GM23338 (cell line): Measurements from ENCODE around the gene SENP6. TPM values are rescaled to one million over a fixed set of nuclear protein-coding genes. Genes with fewer than 3 reads are reported as not detected.

Experiments
- ATAC-seq: fragments of 200-7000 bp; cut with Tn5 transposase; 3 replicates; pipeline ENCODE4 v1.9.1; 2020
- DNase-seq: peaks from one replicate; pipeline ENCODE4 v3.0.0-alpha.2; 2015; ENCODE audit warnings: low spot score
- H2AFZ ChIP-seq: fragments of 200-600 bp; sonication (generic); 2 replicates; pipeline ENCODE4 v1.8.0; 2016; ENCODE audit warnings: antibody characterized with exemption, mild to moderate bottlenecking, moderate library complexity
- H3F3A ChIP-seq: fragments of 200-600 bp; sonication (generic); replicated peaks from 2 replicates; pipeline ENCODE4 v1.8.0; 2017; ENCODE audit warnings: antibody characterized with exemption, mixed run types, low read depth
- H3K27ac ChIP-seq: fragments of 200-600 bp; sonication (generic); 2 replicates; pipeline ENCODE4 v1.6.1; 2016; ENCODE audit warnings: low read depth
- H3K27me3 ChIP-seq: fragments of 200-600 bp; sonication (generic); 2 replicates; pipeline ENCODE4 v1.8.0; 2016; ENCODE audit warnings: mild to moderate bottlenecking, mixed run types, moderate library complexity; ENCODE audit not compliant: insufficient read depth
- H3K36me3 ChIP-seq: fragments of 200-600 bp; sonication (generic); 2 replicates; pipeline ENCODE4 v1.8.0; 2016; ENCODE audit warnings: mild to moderate bottlenecking; ENCODE audit not compliant: insufficient read depth
- H3K4me1 ChIP-seq: fragments of 200-600 bp; sonication (generic); 2 replicates; pipeline ENCODE4 v1.8.0; 2016; ENCODE audit warnings: mild to moderate bottlenecking, moderate library complexity; ENCODE audit not compliant: insufficient read depth
- H3K4me2 ChIP-seq: fragments of 200-600 bp; sonication (generic); 2 replicates; pipeline ENCODE4 v1.7.1; 2017; ENCODE audit warnings: mixed run types
- H3K4me3 ChIP-seq: fragments of 200-600 bp; sonication (generic); 2 replicates; pipeline ENCODE4 v1.6.1; 2016; ENCODE audit warnings: mixed run types
- H3K79me2 ChIP-seq: fragments of 200-600 bp; sonication (generic); replicated peaks from 2 replicates; pipeline ENCODE4 v1.8.0; 2017; ENCODE audit warnings: mild to moderate bottlenecking; ENCODE audit not compliant: insufficient read depth
- H3K9me2 ChIP-seq: fragments of 200-600 bp; sonication (generic); 2 replicates; pipeline ENCODE4 v1.8.0; 2017; ENCODE audit not compliant: insufficient read depth
- H4K20me1 ChIP-seq: fragments of 200-600 bp; sonication (generic); replicated peaks from 2 replicates; pipeline ENCODE4 v1.8.0; 2017; ENCODE audit warnings: mild to moderate bottlenecking; ENCODE audit not compliant: insufficient read depth
- H3K27ac Mint-ChIP-seq: 2 replicates; pipeline ENCODE4 v1.8.0; 2020; ENCODE audit warnings: inconsistent platforms, mild to moderate bottlenecking, moderate library complexity, mixed read lengths
- H3K27me3 Mint-ChIP-seq: 3 replicates; pipeline ENCODE4 v1.8.0; 2022; ENCODE audit warnings: low read depth, mild to moderate bottlenecking, moderate library complexity, mixed read lengths, inconsistent platforms; ENCODE audit not compliant: insufficient read depth, poor library complexity
- H3K36me3 Mint-ChIP-seq: 3 replicates; pipeline ENCODE4 v1.8.0; 2021; ENCODE audit warnings: low read depth, mild to moderate bottlenecking, inconsistent platforms, moderate library complexity, mixed read lengths
- H3K4me1 Mint-ChIP-seq: 3 replicates; pipeline ENCODE4 v1.8.0; 2020; ENCODE audit warnings: mild to moderate bottlenecking, inconsistent platforms, mixed read lengths
- H3K4me3 Mint-ChIP-seq: 3 replicates; pipeline ENCODE4 v1.8.0; 2021; ENCODE audit warnings: moderate library complexity, mild to moderate bottlenecking, inconsistent platforms, mixed read lengths
- H3K9me3 Mint-ChIP-seq: 3 replicates; pipeline ENCODE4 v1.8.0; 2020; ENCODE audit warnings: moderate library complexity, mild to moderate bottlenecking, inconsistent platforms, mixed read lengths
- CREB1 ChIP-seq: fragments of 250-450 bp; sonication (Bioruptor Pico); IDR thresholded peaks from 2 replicates; pipeline ENCODE4 v1.5.0; 2020; ENCODE audit warnings: low read depth, mild to moderate bottlenecking, moderate library complexity
- CTCF ChIP-seq, 2 experiments: fragments of 200-600 bp in 1 of 2; sonication (generic) in 1 of 2; conservative IDR thresholded peaks; 2 replicates each; pipeline versions ENCODE4 v1.5.1 to v1.6.1; 2016 to 2017; ENCODE audit warnings: antibody characterized with exemption in 2 of 2, low read depth in 2 of 2, mild to moderate bottlenecking in 2 of 2, moderate library complexity in 1 of 2
- EZH2 ChIP-seq: fragments of 200-600 bp; sonication (generic); IDR thresholded peaks from one replicate; pipeline ENCODE4 v1.8.0; 2017; ENCODE audit warnings: antibody characterized with exemption, mild to moderate bottlenecking, low read depth; ENCODE audit not compliant: unreplicated experiment
- EZH2phosphoT487 ChIP-seq: fragments of 200-600 bp; sonication (generic); IDR thresholded peaks from one replicate; pipeline ENCODE4 v1.8.1; 2018; ENCODE audit warnings: antibody characterized with exemption; ENCODE audit not compliant: unreplicated experiment
- JUNB ChIP-seq: IDR thresholded peaks from one replicate; pipeline ENCODE4 v1.6.1; 2016; ENCODE audit warnings: antibody characterized with exemption; ENCODE audit not compliant: unreplicated experiment
- NANOG ChIP-seq: IDR thresholded peaks from 2 replicates; pipeline ENCODE4 v1.6.1; 2016; ENCODE audit warnings: antibody characterized with exemption, borderline replicate concordance
- POLR2AphosphoS5 ChIP-seq: IDR thresholded peaks from 2 replicates; pipeline ENCODE4 v1.6.1; 2016; ENCODE audit warnings: antibody characterized with exemption, low read depth
- REST ChIP-seq: IDR thresholded peaks from one replicate; pipeline ENCODE4 v1.6.1; 2018; ENCODE audit warnings: antibody characterized with exemption; ENCODE audit not compliant: unreplicated experiment
- STAT1 ChIP-seq: IDR thresholded peaks from one replicate; pipeline ENCODE4 v1.6.1; 2016; ENCODE audit warnings: antibody characterized with exemption; ENCODE audit not compliant: unreplicated experiment
- ZNF114 ChIP-seq: fragments of 250-450 bp; sonication (Bioruptor Pico); IDR thresholded peaks from 2 replicates; pipeline ENCODE4 v1.5.0; 2020; ENCODE audit warnings: mild to moderate bottlenecking, moderate library complexity
- ZNF331 ChIP-seq: fragments of 250-450 bp; sonication (Bioruptor Pico); IDR thresholded peaks from 2 replicates; pipeline ENCODE4 v1.5.0; 2020; ENCODE audit warnings: low read depth, mild to moderate bottlenecking, moderate library complexity
- polyA plus RNA-seq: library from polyadenylated mRNA; unstranded; fragments of >200 nt; fragmentation: Nextera tagmentation; extraction: Ambion mirVana; gene quantifications from 2 replicates; pipeline ENCODE4 v1.2.1, GENCODE V29; 2016
- total RNA-seq: library from RNA; depleted of rRNA; stranded (reverse); fragments of >200 nt; shearing (Covaris generic); gene quantifications from 2 replicates; pipeline ENCODE4 v1.2.3, GENCODE V29; 2014
- TF ChIP-seq, protein P1 (sequence below): fragments of 250-450 bp; sonication (Bioruptor Pico); IDR thresholded peaks from 2 replicates; pipeline ENCODE4 v1.5.0; 2020; ENCODE audit warnings: mild to moderate bottlenecking, moderate library complexity
- TF ChIP-seq, protein P2 (sequence below): IDR thresholded peaks from 2 replicates; pipeline ENCODE4 v1.6.1; 2016; ENCODE audit warnings: antibody characterized with exemption

The SENP6 gene
- total and polyA plus RNA-seq, 2 experiments from 2014 or later = 66.6 to 114 TPM

GRCh38 chr6:75612434-75612833 is 10.8 kb downstream of the SENP6 start:
- no peak for TF ChIP-seq EZH2phosphoT487
- TF ChIP-seq STAT1 = no peak
- TF ChIP-seq CTCF (conservative IDR thresholded peaks at IDR 0.05; ENCODE audit: low read depth in 2 of 2) = no peak
- no peak for TF ChIP-seq NANOG
- no peak for TF ChIP-seq JUNB
- TF ChIP-seq ZNF331 (CRISPR knock-in tag) = no peak
- no peak for TF ChIP-seq CREB1 (CRISPR knock-in tag)
- no peak for TF ChIP-seq REST
- TF ChIP-seq, protein P1, sequence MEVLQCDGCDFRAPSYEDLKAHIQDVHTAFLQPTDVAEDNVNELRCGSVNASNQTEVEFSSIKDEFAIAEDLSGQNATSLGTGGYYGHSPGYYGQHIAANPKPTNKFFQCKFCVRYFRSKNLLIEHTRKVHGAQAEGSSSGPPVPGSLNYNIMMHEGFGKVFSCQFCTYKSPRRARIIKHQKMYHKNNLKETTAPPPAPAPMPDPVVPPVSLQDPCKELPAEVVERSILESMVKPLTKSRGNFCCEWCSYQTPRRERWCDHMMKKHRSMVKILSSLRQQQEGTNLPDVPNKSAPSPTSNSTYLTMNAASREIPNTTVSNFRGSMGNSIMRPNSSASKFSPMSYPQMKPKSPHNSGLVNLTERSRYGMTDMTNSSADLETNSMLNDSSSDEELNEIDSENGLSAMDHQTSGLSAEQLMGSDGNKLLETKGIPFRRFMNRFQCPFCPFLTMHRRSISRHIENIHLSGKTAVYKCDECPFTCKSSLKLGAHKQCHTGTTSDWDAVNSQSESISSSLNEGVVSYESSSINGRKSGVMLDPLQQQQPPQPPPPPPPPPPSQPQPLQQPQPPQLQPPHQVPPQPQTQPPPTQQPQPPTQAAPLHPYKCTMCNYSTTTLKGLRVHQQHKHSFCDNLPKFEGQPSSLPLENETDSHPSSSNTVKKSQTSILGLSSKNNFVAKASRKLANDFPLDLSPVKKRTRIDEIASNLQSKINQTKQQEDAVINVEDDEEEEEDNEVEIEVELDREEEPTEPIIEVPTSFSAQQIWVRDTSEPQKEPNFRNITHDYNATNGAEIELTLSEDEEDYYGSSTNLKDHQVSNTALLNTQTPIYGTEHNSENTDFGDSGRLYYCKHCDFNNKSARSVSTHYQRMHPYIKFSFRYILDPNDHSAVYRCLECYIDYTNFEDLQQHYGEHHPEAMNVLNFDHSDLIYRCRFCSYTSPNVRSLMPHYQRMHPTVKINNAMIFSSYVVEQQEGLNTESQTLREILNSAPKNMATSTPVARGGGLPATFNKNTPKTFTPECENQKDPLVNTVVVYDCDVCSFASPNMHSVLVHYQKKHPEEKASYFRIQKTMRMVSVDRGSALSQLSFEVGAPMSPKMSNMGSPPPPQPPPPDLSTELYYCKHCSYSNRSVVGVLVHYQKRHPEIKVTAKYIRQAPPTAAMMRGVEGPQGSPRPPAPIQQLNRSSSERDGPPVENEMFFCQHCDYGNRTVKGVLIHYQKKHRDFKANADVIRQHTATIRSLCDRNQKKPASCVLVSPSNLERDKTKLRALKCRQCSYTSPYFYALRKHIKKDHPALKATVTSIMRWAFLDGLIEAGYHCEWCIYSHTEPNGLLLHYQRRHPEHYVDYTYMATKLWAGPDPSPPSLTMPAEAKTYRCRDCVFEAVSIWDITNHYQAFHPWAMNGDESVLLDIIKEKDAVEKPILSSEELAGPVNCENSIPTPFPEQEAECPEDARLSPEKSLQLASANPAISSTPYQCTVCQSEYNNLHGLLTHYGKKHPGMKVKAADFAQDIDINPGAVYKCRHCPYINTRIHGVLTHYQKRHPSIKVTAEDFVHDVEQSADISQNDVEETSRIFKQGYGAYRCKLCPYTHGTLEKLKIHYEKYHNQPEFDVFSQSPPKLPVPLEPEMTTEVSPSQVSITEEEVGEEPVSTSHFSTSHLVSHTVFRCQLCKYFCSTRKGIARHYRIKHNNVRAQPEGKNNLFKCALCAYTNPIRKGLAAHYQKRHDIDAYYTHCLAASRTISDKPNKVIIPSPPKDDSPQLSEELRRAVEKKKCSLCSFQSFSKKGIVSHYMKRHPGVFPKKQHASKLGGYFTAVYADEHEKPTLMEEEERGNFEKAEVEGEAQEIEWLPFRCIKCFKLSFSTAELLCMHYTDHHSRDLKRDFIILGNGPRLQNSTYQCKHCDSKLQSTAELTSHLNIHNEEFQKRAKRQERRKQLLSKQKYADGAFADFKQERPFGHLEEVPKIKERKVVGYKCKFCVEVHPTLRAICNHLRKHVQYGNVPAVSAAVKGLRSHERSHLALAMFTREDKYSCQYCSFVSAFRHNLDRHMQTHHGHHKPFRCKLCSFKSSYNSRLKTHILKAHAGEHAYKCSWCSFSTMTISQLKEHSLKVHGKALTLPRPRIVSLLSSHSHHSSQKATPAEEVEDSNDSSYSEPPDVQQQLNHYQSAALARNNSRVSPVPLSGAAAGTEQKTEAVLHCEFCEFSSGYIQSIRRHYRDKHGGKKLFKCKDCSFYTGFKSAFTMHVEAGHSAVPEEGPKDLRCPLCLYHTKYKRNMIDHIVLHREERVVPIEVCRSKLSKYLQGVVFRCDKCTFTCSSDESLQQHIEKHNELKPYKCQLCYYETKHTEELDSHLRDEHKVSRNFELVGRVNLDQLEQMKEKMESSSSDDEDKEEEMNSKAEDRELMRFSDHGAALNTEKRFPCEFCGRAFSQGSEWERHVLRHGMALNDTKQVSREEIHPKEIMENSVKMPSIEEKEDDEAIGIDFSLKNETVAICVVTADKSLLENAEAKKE (CRISPR knock-in tag) = no peak
- no peak for TF ChIP-seq POLR2AphosphoS5
- TF ChIP-seq EZH2 = no peak
- no peak for TF ChIP-seq ZNF114 (CRISPR knock-in tag)
- TF ChIP-seq, protein P2, sequence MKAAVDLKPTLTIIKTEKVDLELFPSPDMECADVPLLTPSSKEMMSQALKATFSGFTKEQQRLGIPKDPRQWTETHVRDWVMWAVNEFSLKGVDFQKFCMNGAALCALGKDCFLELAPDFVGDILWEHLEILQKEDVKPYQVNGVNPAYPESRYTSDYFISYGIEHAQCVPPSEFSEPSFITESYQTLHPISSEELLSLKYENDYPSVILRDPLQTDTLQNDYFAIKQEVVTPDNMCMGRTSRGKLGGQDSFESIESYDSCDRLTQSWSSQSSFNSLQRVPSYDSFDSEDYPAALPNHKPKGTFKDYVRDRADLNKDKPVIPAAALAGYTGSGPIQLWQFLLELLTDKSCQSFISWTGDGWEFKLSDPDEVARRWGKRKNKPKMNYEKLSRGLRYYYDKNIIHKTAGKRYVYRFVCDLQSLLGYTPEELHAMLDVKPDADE = no peak
- no peak overlapping the region; the same call in 1 of the 2 replicates for H3K27ac Mint-ChIP-seq

More at GRCh38 chr6:75612434-75612833, 10.8 kb downstream of the SENP6 start:
- H3K79me2 ChIP-seq = peaks cover 100% of the 10 kb centered on the region
- H3K4me3 Mint-ChIP-seq = no peak overlapping the region
- H3F3A ChIP-seq = no peaks in the 10 kb centered on the region
- no peak overlapping the region for H3K4me3 ChIP-seq
- H3K4me1 Mint-ChIP-seq = peaks cover 38% of the 10 kb centered on the region
- H3K27me3 ChIP-seq = no peaks in the 10 kb centered on the region
- peaks cover 4% of the 10 kb centered on the region; the same call in 2 of the 3 replicates for H3K9me3 Mint-ChIP-seq
- DNase-seq = no peak
- peaks cover 55% of the 10 kb centered on the region for H4K20me1 ChIP-seq
- no peak overlapping the region for H3K27ac ChIP-seq
- no peaks in the 10 kb centered on the region for H3K9me2 ChIP-seq
- no peaks in the 10 kb centered on the region for H3K36me3 ChIP-seq
- H3K4me1 ChIP-seq = peaks cover 39% of the 10 kb centered on the region
- peaks cover 6% of the 10 kb centered on the region for H3K27me3 Mint-ChIP-seq
- no peak overlapping the region for H2AFZ ChIP-seq
- no peak overlapping the region for H3K4me2 ChIP-seq
- no peak for ATAC-seq
- peaks cover 5% of the 10 kb centered on the region for H3K36me3 Mint-ChIP-seq
